ENCODE results near the gene HTR3A. TPM values are rescaled to one million over a fixed set of nuclear protein-coding genes. Genes with fewer than 3 reads are reported as not detected.

Gene HTR3A
- total and polyA plus RNA-seq, 9 of the 15 experiments (the other 6 are each of a cell fraction or from before 2014, with no cell fraction given): not detected

DNA sequence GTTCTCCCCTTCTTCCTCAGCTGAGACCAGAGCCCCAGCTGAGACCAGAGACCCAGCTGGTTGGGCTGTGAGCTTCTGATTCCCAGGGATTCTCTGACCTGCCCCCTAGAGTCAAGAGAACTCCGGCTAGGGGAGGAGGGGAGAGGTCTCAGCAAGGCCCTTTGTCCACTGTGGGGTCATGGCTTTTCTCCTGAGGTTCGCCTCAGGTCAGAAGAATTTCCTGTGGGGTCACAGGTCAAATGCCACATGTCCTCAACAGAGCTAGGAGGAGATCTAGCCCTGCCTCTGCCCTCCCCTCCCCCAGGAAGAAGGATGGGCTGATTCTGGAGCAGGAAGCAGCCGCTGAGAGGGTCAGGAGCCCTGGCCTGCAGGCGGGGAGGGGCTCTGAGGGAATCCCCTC, 23.7 kb downstream of the HTR3A start:
- Histone ChIP-seq H3K27ac (ENCODE audit: extremely low read depth, low read depth, low read length) (no peak overlapping the region), H3K4me2 (ENCODE audit: insufficient read depth, low read length) (no peak overlapping the region), H2AFZ (ENCODE audit: low read depth, low read length) (no peak overlapping the region), H3K4me1 (replicated peaks in 1 of 2; ENCODE audit: control insufficient read depth in 2 of 2, insufficient read depth in 2 of 2, low read length in 2 of 2) (no peaks in the 10 kb centered on the region), H4K20me1 (replicated peaks; ENCODE audit: control insufficient read depth, insufficient read depth, low read length) (peaks cover 14% of the 10 kb centered on the region; the same call in 1 of the 2 replicates), H3K79me2 (ENCODE audit: control insufficient read depth, insufficient read depth, low read length) (no peaks in the 10 kb centered on the region), H3K36me3 (ENCODE audit: control insufficient read depth, insufficient read depth, low read length) (no peaks in the 10 kb centered on the region), H3K27me3 (ENCODE audit: control insufficient read depth in 2 of 2, insufficient read depth in 2 of 2, low read length in 2 of 2) (peaks cover 0 to 21% of the 10 kb centered on the region in 2 experiments; a peak in 2 of 5 replicates), H3K9me1 (ENCODE audit: control insufficient read depth, insufficient read depth, low read length) (no peaks in the 10 kb centered on the region), H3K9me3 (replicated peaks; ENCODE audit: control insufficient read depth, insufficient read depth, low read depth, low read length) (no peaks in the 10 kb centered on the region), H3K9ac (ENCODE audit: insufficient read depth in 1 of 2, low read depth in 2 of 2, low read length in 2 of 2) (no peak overlapping the region), H3K4me3 (no peak overlapping the region)
- TF ChIP-seq DIDO1 (tag; IDR thresholded peaks at IDR 0.05; ENCODE audit: low read depth) (no peak), NFE2L1 (tag; IDR thresholded peaks at IDR 0.05; ENCODE audit: borderline replicate concordance, low read depth) (no peak), SIRT6 (IDR thresholded peaks at IDR 0.05; ENCODE audit: low read depth, low read length) (no peak), CBX5 (IDR thresholded peaks at IDR 0.05; ENCODE audit: borderline replicate concordance, low read depth) (no peak), SMAD3 (CRISPR knock-in tag; conservative IDR thresholded peaks at IDR 0.05) (no peak), POU5F1 (IDR thresholded peaks at IDR 0.05; ENCODE audit: borderline replicate concordance, low read depth, low read length, partially characterized antibody) (no peak), ZNF24 (IDR thresholded peaks at IDR 0.05) (no peak), FOXP1 (CRISPR knock-in tag; IDR thresholded peaks at IDR 0.05) (no peak), POLR2B (IDR thresholded peaks at IDR 0.05; ENCODE audit: low read depth, partially characterized antibody) (no peak), SAFB2 (IDR thresholded peaks at IDR 0.05; ENCODE audit: borderline replicate concordance, low read depth, low read length, severe bottlenecking) (no peak), MTA2 (IDR thresholded peaks at IDR 0.05; ENCODE audit: low read depth) (no peak), SIX5 (IDR thresholded peaks at IDR 0.05; ENCODE audit: borderline replicate concordance in 1 of 2, insufficient read depth in 1 of 2, low read depth in 1 of 2, low read length in 2 of 2) (no peak), GATA2 (CRISPR knock-in tag; IDR thresholded peaks at IDR 0.05) (no peak), SRSF3 (IDR thresholded peaks at IDR 0.05; ENCODE audit: insufficient read depth, low read length) (no peak), XRCC5 (IDR thresholded peaks at IDR 0.05; ENCODE audit: low read depth, low read length) (no peak), SREBF1 (IDR thresholded peaks at IDR 0.05; ENCODE audit: borderline replicate concordance, low read depth, low read length) (no peak)
- TF ChIP-seq, protein P1, sequence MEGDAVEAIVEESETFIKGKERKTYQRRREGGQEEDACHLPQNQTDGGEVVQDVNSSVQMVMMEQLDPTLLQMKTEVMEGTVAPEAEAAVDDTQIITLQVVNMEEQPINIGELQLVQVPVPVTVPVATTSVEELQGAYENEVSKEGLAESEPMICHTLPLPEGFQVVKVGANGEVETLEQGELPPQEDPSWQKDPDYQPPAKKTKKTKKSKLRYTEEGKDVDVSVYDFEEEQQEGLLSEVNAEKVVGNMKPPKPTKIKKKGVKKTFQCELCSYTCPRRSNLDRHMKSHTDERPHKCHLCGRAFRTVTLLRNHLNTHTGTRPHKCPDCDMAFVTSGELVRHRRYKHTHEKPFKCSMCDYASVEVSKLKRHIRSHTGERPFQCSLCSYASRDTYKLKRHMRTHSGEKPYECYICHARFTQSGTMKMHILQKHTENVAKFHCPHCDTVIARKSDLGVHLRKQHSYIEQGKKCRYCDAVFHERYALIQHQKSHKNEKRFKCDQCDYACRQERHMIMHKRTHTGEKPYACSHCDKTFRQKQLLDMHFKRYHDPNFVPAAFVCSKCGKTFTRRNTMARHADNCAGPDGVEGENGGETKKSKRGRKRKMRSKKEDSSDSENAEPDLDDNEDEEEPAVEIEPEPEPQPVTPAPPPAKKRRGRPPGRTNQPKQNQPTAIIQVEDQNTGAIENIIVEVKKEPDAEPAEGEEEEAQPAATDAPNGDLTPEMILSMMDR (IDR thresholded peaks at IDR 0.05 in 2 of 3, conservative IDR thresholded peaks at IDR 0.05 in 1 of 3; ENCODE audit: insufficient read depth in 2 of 3, low read depth in 1 of 3, low read length in 3 of 3): no peak
- TF ChIP-seq, protein P2, sequence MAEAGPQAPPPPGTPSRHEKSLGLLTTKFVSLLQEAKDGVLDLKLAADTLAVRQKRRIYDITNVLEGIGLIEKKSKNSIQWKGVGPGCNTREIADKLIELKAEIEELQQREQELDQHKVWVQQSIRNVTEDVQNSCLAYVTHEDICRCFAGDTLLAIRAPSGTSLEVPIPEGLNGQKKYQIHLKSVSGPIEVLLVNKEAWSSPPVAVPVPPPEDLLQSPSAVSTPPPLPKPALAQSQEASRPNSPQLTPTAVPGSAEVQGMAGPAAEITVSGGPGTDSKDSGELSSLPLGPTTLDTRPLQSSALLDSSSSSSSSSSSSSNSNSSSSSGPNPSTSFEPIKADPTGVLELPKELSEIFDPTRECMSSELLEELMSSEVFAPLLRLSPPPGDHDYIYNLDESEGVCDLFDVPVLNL (CRISPR knock-in tag; IDR thresholded peaks at IDR 0.05; ENCODE audit: low read depth): no peak
- TF ChIP-seq, protein P3, sequence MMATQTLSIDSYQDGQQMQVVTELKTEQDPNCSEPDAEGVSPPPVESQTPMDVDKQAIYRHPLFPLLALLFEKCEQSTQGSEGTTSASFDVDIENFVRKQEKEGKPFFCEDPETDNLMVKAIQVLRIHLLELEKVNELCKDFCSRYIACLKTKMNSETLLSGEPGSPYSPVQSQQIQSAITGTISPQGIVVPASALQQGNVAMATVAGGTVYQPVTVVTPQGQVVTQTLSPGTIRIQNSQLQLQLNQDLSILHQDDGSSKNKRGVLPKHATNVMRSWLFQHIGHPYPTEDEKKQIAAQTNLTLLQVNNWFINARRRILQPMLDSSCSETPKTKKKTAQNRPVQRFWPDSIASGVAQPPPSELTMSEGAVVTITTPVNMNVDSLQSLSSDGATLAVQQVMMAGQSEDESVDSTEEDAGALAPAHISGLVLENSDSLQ (IDR thresholded peaks at IDR 0.05): no peak
- FAIRE-seq (no peak), DNase-seq (ENCODE audit: extremely low read depth in 1 of 4, low spot score in 3 of 4) (no peak), ATAC-seq (no peak)
- in situ Hi-C loops (cut with MboI): no loop called here
- BruUV-seq (replicated peaks): no TSS peak
- ChIA-PET CTCF (ENCODE audit: low intra/inter-chr PET ratio) (no interaction called here), POLR2A (interaction anchor here (0.6 kb wide), 1 partner anchor 189 kb away, joined by 3 read pairs; no protein-coding TSS in a partner anchor)
- 20% methylated on average over 2 of the region's 4 CpGs for WGBS (ENCODE audit: insufficient coverage, low coverage, missing lambda C conversion rate)
- intact Hi-C loops (cut with micrococcal nuclease): loop anchor here (10.0 kb wide), 1 partner anchor 196 kb away; no protein-coding TSS in a partner anchor
